ENCODE measurements around the gene KRTAP9-3. TPM values are rescaled to one million over a fixed set of nuclear protein-coding genes. Genes with fewer than 3 reads are reported as not detected.
"Not testable (repeated sequence)": the region's sequence is repeated elsewhere in the genome, so short reads cannot be mapped to it uniquely, and the experiment has no call there.

KRTAP9-3 gene
- total and polyA plus RNA-seq, 7 donors = not detected

DNA sequence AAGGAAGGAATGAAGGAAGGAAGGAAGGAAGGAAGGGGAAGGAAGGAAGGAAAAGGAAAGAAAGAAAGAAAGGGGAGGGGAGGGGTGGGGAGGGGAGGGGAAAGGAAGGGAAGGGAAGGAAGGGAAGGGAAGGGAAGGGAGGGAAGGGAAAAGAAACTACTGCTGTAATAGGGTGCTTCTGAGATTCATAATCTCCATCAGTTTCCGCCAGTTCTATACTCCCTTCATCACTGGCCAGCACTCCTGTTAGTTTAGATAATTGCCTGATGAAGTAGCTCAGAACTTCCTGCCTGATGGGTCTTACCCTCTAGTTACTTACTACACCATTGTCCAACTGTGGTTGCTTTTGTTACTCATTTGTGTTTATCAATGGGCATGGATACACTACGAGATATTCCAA, 31.0 kb downstream of the KRTAP9-3 start:
- 79 to 85% (median 82%) methylated on average over 2 of the region's 2 CpGs for WGBS, 3 donors
- no peak overlapping the region for H3K27ac ChIP-seq
- ATAC-seq (no peak), DNase-seq (no peak)
- no peaks in the 10 kb centered on the region for H3K9me3 ChIP-seq
- peaks cover 0 to 15% (median 5%) of the 10 kb centered on the region in 3 donors for H3K27me3 ChIP-seq (ENCODE audit: insufficient read depth in 3 of 3, low read length in 2 of 3)
- no peaks in the 10 kb centered on the region for H3K4me1 ChIP-seq
- TF ChIP-seq CTCF (IDR thresholded peaks at IDR 0.05) = no peak
- H3K36me3 ChIP-seq (ENCODE audit: insufficient read depth in 1 of 2, low read depth in 1 of 2) = no peaks in the 10 kb centered on the region
- H3K4me3 ChIP-seq = no peak overlapping the region
- intact Hi-C loops (cut with DNase I) = loop anchor here in 1 of 2 donors (2.0 kb wide), 1 partner anchor 14 kb away; no protein-coding TSS in a partner anchor

DNA sequence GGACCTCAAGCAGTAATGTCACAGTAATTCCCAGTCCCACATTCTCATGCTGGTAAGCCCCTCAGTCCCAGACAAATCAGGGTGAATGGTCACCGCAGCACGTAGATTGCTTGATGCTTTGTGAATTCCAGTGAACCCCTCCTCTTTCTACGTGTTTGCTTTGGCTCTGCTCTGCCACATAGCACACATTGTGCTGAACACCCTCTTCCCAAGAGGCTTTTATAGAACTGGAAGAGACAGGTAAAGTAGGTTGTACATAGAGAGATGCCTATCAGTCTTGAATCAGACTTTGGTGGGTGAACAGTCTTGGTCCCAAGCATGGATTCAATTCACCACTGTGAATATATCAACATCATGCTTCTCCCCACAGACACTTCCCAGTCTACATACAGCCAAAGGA, 32.4 kb downstream of the KRTAP9-3 start:
- no peak for TF ChIP-seq CTCF (IDR thresholded peaks at IDR 0.05)
- H3K4me3 ChIP-seq = no peak overlapping the region
- peaks cover 0 to 6% (median 0%) of the 10 kb centered on the region in 3 donors for H3K27me3 ChIP-seq (ENCODE audit: insufficient read depth in 3 of 3, low read length in 2 of 3)
- DNase-seq = no peak
- no peaks in the 10 kb centered on the region for H3K9me3 ChIP-seq
- no peak for ATAC-seq
- WGBS, 3 donors = 76 to 80% (median 80%) methylated on average over 3 of the region's 3 CpGs
- intact Hi-C loops (cut with DNase I) = no loop called here
- no peaks in the 10 kb centered on the region for H3K4me1 ChIP-seq
- no peaks in the 10 kb centered on the region for H3K36me3 ChIP-seq (ENCODE audit: insufficient read depth in 1 of 2, low read depth in 1 of 2)
- no peak overlapping the region for H3K27ac ChIP-seq

DNA sequence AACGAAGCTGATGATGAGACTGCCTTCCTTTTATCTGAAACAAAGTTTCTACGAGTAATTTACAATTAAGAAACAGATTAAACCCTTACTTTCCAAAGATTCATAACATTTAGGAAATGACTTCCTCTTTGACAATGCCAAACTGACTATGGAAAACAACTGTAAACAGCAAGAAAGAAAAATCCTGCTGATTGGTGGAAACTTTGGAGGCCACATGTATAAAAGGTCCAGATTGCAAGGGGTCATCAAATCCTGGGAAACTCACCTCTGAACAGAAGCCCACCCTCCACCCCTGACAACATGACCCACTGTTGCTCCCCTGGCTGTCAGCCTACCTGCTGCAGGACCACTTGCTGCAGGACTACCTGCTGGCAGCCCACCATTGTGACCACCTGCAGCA, 32.8 kb downstream of the KRTAP9-3 start, which contains the start of gene KRTAP9-6:
Gene KRTAP9-6 (plus strand): TSS at position 301 of the 400 bp plus-strand sequence. CDS start 0 bp downstream, at position 301.
- no peak within 1 kb of the TSS for H3K27ac ChIP-seq
- no peaks in the 10 kb centered on the region for H3K4me1 ChIP-seq
- ATAC-seq (no peak), DNase-seq (no peak)
- H3K27me3 ChIP-seq (ENCODE audit: insufficient read depth in 3 of 3, low read length in 2 of 3) = peaks cover 0 to 4% (median 0%) of the 10 kb centered on the region in 3 donors
- TF ChIP-seq CTCF (IDR thresholded peaks at IDR 0.05) = no peak
- intact Hi-C loops (cut with DNase I) = no loop called here
- no peak within 1 kb of the TSS for H3K4me3 ChIP-seq
- WGBS, 3 donors = 60 to 70% (median 66%) methylated on average over 2 of the region's 2 CpGs
- H3K36me3 ChIP-seq (ENCODE audit: insufficient read depth in 1 of 2, low read depth in 1 of 2) = no peaks in the 10 kb centered on the region
- H3K9me3 ChIP-seq = no peaks in the 10 kb centered on the region

DNA sequence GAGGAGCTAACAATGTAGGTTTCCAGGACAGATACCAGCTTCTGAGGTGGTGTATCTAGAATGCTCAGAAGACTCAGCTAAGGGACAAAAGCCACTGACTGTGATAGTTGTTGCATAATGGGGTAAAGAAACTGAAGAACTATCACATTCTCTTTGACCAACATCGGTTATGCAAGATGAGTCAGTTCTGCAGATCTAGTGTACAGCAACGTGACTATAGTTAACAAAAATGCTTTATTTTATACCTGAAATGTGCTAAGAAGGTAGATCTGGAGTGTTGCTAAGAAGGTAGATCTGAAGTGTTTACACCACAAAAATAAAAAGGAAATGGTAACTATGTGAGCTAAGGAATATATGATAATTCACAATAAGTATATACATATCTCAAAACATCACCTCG, 35.5 kb downstream of the KRTAP9-3 start:
- Histone ChIP-seq H3K27me3 (ENCODE audit: insufficient read depth in 3 of 3, low read length in 2 of 3) (no peaks in the 10 kb centered on the region), H3K27ac (no peak overlapping the region), H3K4me3 (no peak overlapping the region), H3K36me3 (ENCODE audit: insufficient read depth in 1 of 2, low read depth in 1 of 2) (no peaks in the 10 kb centered on the region), H3K4me1 (no peaks in the 10 kb centered on the region), H3K9me3 (no peaks in the 10 kb centered on the region)
- TF ChIP-seq CTCF (IDR thresholded peaks at IDR 0.05) = no peak
- DNase-seq = no peak
- ATAC-seq = no peak
- 84 to 95% methylated on average over 3 of the region's 3 CpGs; no CpG with 5 or more reads in 1 of the 3 donors for WGBS, 3 donors
- intact Hi-C loops (cut with DNase I) = no loop called here

DNA sequence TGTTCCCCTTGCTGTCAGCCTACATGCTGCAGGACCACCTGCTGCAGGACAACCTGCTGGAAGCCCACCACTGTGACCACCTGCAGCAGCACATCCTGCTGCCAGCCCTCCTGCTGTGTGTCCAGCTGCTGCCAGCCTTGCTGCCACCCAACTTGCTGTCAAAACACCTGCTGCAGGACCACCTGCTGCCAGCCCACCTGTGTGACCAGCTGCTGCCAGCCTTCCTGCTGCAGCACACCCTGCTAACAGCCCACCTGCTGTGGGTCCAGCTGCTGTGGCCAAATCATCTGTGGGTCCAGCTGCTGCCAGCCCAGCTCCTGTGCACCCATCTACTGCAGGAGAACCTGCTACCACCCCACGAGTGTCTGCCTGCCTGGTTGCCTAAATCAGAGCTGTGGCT, 39.1 kb downstream of the KRTAP9-3 start:
- H3K27me3 ChIP-seq (ENCODE audit: insufficient read depth in 3 of 3, low read length in 2 of 3); H3K36me3 ChIP-seq (ENCODE audit: insufficient read depth in 1 of 2, low read depth in 1 of 2); H3K27ac ChIP-seq; H3K4me3 ChIP-seq; H3K9me3 ChIP-seq; H3K4me1 ChIP-seq; ATAC-seq; DNase-seq; intact Hi-C loops (cut with DNase I): not testable (repeated sequence)
- WGBS, 3 donors = 0 to 22% methylated on average over 1 of the region's 1 CpG; no CpG with 5 or more reads in 1 of the 3 donors
